M059J (cell line): ENCODE measurements around the gene AGBL4. TPM values are rescaled to one million over a fixed set of nuclear protein-coding genes. Genes with fewer than 3 reads are reported as not detected.
"Not testable (repeated sequence)": the region's sequence is repeated elsewhere in the genome, so short reads cannot be mapped to it uniquely, and the experiment has no call there.

ENCODE experiments used
- DNase-seq: peaks from one replicate; pipeline ENCODE4 v3.0.0-alpha.2; 2012; ENCODE audit warnings: low read depth
- total RNA-seq: library from RNA; depleted of rRNA; stranded (reverse); fragments of >200 nt; shearing (Covaris generic); gene quantifications from 2 replicates; pipeline ENCODE4 v1.2.3, GENCODE V29; 2014

AGBL4 gene
- total RNA-seq, 1 experiment from 2014 or later: not detected

GRCh38 chr1:49435291-49435690 is 588.5 kb downstream of the AGBL4 start:
- DNase-seq: no peak

DNA sequence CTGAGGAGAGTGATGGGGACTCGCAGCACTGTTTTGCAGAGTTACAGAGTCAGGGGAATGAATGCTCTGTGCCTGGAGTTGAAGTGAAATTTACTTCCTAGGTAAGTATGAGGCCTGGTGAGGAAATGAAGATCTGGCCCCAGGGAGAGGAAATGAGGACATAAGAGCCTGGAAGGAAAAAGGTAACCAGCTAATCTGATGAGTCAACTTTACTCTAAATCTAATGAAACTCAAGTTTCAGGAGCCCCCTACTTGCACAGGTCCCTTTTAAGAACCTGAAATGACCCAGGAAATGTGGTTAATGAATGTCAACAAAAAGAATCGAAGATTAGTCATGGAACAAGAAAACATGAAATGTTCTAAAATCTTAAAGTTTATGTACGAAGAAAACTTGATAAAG is 599.0 kb downstream of the AGBL4 start:
- no peak for DNase-seq

- DNase-seq: no peak
These were observed 607.0 kb downstream of the AGBL4 start for GRCh38 chr1:49416758-49417157.

DNA sequence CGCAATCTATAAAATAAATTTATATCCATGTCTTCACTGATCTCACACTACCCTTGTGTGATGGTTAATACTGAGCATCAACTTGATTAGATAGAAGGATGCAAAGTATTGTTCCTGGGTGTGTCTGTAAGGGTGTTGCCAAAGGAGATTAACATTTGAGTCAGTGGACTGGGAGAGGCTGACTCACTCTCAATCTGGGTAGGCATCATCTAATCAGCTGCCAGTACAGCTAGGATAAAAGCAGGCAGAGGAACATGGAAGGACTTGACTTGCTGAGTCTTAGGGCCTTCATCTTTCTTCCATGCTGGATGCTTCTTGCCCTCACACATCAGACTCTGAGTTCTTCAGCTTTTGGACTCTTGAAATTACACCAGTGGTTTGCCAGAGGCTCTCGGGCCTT is 615.4 kb downstream of the AGBL4 start:
- no peak for DNase-seq

- no peak for DNase-seq
These were observed 626.7 kb downstream of the AGBL4 start for GRCh38 chr1:49397086-49397485.

GRCh38 chr1:49394200-49394599 is 629.6 kb downstream of the AGBL4 start:
- no peak for DNase-seq

- DNase-seq: no peak
These were observed 634.1 kb downstream of the AGBL4 start for GRCh38 chr1:49389699-49390098.

- no peak for DNase-seq
These were observed 659.1 kb downstream of the AGBL4 start for GRCh38 chr1:49364676-49365075.

GRCh38 chr1:49363628-49364027 is 660.1 kb downstream of the AGBL4 start:
- DNase-seq: no peak

DNA sequence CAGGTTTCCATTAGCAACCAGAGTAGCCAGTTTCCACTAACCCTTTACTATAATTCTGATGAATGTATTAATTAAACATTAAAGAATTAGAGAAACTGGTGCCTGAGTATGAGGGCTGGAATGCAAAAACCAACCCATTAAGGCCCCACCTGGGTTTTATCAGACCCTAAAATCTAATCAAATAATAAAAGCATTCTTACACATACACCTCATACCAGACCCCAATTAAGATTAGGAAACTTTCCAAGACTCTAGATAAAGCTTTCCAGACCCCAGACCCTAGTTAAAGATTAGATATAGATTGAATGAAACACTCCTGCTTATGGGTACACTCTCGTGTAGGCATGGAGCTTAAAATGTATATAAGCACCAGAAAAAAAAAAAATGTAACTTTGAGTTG is 665.7 kb downstream of the AGBL4 start:
- no peak for DNase-seq

DNA sequence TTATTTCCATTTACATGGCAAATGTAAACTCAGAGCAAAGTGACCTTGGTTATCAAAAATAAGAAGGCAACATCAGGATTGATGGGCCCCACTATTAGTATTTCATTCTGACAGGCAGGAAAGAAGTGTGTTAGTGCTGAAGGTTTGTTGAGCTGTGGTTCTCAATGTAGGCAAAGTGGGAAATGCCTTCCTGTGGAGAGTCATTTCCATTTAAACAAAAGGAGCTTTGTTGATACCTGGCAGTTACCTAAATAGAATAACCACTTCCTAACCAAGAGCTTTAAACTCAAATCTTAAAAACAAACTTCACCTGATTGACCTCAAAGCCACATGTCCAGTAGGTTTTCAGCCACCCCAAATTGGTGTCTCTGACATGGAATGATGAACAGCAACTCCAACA is 667.2 kb downstream of the AGBL4 start:
- no peak for DNase-seq

DNA sequence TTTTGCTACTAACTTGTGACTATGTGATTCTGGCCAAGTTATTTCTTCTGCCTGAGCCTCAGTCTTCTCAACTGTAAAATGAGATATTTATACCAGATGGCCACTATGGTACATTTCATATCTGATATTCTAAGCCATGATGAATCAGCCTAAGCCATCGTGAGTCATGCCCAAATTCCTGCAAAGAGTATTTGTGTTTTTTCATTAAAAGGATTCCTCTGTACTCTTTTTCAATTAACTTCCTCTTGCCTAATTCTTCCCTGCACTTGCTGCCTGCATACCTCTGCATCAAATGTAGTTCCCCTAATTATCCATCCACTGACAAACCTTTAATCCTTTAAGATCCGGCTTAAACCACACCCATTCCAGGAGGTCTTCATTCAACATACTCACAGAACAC is 672.0 kb downstream of the AGBL4 start:
- no peak for DNase-seq

DNA sequence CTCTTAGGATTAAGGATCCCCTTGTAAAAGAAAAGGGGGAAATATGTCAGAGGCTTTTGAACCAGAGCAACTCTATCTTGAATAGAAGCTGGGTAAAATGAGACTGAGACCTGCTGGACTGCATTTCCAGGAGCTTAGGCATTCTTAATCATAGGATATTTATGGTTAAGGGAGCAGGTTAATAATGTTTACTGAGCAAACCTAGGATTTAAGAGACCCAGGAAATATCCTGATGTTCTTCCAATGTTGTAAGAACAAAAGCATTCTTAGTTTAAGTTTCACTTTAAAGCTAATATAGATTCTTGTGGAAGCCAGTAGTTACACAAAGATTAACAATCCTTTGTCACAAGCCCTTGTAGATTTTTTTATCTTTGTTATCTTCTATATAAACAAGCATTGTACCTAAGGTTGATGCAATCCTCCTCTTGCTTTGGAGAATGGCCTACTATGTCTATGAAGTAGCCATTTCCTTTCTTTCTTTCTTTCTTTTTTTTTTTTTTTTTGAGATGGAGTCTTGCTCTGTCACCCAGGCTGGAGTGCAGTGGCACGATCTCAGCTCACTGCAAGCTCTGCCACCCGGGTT is 676.9 kb downstream of the AGBL4 start:
- DNase-seq: no peak

DNA sequence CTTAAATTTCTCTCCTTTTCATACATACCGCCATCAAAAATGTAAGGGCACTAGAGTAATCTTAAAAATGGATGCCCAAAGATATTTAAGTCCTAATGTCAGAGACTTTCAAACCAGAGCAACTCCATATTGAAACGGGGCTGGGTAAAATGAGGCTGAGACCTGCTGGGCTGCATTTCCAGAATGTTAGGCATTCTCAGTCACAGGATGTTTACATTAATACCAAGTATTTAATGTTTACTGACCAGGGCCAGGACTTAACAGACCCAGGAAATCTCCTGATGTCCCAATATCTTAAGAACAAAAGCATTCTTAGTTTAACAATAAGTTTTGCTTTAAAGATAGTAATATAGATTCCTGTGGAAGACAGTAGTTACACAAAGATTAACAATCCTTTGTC is 683.2 kb downstream of the AGBL4 start:
- no peak for DNase-seq

DNA sequence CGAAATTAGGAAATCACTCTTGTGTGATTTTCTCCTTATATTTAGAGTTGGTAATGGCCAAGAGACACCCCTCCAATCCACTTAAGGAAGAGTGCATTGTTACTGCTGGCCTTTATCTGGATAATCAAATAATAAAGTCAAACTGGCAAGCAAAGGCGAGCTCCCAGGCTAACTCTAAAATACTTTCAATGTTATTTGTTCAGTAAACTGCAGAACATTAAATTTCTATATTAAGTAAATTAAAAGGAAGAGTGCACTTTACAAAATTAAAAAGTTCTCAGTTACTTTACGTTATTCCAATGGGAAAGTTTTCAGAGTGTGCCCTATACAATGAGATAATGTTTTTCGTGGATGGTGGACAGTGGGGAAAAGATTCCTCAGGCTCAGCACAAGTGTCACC is 684.7 kb downstream of the AGBL4 start:
- DNase-seq: no peak

- DNase-seq: no peak
These were observed 686.5 kb downstream of the AGBL4 start for GRCh38 chr1:49337251-49337650.

DNA sequence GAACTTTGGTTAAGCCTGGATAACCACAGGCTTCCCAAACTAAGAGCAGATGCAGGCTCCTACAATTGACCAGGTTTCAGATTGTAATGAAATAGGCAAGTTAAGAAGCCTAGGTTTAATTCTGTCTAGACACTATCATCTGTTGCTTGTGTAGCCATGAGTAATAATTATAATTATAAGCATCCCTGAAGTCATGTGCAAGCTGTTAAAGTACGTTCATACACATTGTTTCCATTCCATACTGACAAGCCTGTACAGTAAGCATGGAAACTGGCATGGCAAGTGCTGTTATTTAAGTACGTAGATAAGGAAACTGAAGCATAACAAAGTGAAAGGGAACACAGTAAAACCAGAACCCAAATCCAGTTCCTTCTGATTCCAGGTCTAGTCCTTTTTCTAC is 689.8 kb downstream of the AGBL4 start:
- no peak for DNase-seq

- DNase-seq: no peak
These were observed 692.5 kb downstream of the AGBL4 start for GRCh38 chr1:49331066-49331852.

DNA sequence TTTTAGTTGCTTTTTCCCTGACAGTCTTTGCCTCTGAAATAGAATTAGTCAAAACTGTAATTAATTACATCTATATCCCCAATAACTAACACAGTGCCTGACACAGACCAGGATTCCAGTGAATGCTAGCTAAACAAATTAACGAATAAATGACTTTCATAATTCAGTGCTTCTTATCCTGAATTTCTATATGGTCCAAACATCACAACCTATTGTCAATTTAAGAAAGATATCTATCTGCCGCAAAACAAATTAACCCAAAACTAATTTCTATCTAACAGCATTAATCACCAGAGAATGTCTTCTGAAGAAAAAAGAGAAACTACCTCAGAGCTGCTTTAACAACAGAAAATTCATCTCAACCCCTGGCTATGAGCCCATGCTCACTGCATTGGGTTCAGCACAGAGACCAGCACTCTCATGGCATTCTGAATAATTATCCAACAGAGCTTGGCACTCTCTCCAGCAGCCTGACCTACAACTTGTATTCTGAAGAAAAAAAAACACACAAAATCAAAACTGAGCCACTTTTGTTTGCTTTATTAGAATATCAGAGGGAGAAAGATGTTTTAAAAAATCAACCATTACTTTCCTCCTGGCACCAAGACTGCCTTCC is 699.7 kb downstream of the AGBL4 start:
- DNase-seq: no peak

GRCh38 chr1:49320493-49320892 is 703.3 kb downstream of the AGBL4 start:
- DNase-seq: not testable (repeated sequence)

GRCh38 chr1:49319426-49319963 is 704.3 kb downstream of the AGBL4 start:
- DNase-seq: no peak

DNA sequence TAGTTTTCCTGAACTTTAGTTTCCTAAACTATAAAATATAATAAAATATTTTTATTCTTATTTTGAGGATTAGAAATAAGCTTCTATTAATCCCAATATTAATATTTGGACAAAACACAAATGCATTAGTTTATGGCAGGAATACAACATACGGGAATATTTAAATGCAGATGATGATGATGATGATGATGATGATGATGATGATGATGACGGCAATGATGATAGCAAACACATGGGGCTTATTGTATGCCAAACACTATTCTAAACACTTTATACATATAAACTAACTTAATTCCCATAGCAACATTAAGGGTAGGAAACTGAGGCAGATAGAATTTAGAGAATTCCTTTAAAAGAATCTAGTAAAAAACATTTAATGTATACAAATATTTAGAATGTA is 705.5 kb downstream of the AGBL4 start:
- DNase-seq: no peak

DNA sequence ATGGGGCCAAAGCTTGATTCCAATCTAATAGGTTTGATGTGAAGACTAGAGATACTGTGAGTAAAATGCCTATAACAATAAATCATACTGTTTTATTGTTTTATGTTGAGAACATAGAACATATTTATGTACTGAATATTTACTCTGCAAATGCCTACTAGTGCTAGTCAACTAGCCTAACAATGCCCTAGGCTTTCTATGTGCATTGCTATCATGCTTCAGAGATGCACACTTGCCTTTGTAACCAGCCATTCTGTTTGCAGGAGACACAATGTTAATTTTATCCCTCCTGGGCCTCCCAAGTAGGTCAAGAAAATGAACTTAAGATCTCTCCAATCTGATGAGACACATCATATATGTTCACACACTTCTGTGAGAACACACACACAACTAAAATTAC is 716.3 kb downstream of the AGBL4 start:
- no peak for DNase-seq
